COLO668 (cell line): ENCODE measurements around the gene SLFN13.
"Not testable (repeated sequence)": the region's sequence is repeated elsewhere in the genome, so short reads cannot be mapped to it uniquely, and the experiment has no call there.

Source experiments
- DNase-seq: peaks from one replicate; lab custom pipeline; 2025; ENCODE audit not compliant: unreplicated experiment; lab: John Stamatoyannopoulos, UW

SLFN13 gene

DNA sequence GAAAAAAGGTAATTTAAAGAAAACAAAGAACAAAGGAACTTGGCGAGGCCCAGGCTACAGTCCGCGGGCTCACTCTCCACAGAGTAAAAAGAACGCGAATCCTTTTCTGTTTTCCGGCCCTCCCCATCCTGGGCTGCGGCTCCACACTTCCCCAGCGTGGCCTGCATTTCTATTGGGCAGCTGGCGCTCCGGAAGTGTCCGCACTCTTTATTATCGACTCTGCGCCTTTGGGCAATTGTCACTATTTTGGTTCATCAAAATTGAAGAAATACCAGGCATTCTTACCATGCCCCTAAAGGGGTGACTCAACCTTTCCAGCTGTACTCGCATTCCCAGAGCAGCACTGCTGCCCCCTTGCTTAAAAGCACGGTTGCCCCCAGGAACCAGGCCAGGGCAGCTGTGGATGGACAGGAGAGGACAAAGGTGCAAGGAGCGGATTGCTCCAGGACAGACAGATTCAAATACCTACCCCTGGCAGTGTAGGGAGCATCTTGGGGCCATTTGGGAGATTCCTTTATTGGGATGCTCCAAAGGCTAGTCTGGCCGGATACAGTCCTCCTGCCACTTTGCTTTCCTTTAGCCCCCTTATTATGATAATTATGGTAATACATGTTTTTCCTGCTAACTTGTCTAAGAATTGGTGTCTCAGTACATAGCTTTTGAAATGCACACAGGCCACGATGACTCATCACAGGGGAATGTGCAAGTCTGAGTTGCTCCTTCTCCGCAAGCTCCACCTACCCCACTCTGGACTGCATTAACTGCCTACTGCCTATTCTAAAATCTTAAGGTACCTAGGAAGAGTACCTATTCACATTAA is 15.3 kb downstream of the SLFN13 start:
- no peak for DNase-seq

DNA sequence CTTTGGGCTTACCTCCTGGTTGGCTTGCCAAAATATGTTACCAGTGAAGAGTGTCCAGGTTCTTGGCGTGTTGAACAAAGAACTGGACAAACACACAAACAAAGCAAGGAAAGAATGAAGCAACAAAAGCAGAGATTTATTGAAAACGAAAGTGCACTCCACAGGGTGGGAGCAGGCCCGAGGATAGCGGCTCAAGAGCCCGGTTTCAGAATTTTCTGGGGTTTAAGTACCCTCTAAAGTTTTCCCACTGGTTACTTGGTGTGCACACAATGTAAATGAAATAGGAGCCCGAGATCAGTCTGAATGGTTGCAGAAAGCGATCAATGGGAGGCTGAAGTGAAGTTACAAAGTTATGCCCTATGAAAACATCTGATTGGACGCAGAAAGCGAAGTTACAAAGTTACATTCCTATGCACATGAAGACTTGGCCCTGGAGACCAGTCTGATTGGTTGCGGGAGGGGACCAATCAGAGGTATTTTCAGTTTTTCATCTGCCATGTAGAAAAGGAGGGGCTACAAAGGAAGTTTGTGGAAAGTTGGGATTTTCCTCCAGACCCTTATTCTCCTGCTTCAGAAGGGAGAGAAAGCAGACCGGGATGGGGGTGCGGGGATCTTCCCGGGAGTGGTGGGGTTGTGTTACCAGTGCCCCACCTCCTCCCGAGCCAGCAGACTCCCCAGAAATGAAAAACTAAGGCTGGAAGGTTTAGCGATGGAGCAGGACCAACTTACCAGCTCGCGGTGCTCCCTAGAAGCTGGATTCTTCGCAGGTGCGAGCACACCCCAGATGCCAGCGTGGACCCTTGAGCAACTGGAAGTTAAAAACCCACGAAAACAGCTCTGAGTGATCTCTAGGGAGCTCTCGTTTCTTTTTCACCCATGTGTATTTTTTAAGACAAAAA is 16.1 kb downstream of the SLFN13 start, which contains the start of gene SLFN12:
Gene SLFN12 (minus strand): TSS at position 325 of the 899 bp plus-strand sequence. CDS start 9,472 bp downstream, outside the sequence.
- DNase-seq = no peak

GRCh38 chr17:35429702-35430101 is 18.9 kb downstream of the SLFN13 start:
- DNase-seq = no peak

DNA sequence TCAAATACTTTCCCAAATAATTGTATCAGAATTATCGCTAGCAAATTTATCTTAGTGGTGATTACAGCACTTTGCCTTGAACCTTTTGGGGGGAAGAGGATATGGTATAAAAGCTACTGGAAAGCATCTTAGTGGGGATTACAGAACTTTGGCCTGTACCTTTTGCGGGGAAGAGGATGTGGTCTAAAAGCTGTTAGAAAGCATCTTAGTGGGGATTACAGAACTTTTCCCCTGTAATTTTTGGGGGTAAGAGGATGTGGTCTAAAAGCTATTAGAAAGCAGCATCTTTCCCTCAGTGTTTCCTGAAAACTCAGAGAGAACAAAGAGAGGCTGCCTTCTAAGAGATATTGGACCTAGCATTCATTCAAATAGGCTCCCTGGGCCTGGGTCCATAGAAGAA is 20.3 kb downstream of the SLFN13 start:
- DNase-seq = no peak

GRCh38 chr17:35423761-35424160 is 24.8 kb downstream of the SLFN13 start:
- no peak for DNase-seq

DNA sequence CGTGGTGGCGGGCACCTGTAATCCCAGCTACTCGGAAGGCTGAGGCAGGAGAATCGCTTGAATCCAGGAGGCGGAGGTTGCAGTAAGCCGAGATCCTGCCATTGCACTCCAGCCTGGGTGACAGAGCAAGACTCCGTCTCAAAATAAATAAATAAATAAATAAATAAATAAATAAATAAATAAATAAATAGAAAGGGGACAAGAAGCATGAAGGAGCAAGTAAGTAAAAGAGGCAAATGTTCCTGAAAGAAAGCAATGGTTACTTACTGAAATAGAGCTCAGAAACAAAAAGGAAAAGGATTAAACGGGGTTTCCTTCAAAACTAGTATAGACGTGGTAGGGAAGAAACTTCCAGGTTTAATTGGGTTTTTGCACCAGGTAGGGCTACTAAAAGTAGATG is 27.5 kb downstream of the SLFN13 start:
- DNase-seq = not testable (repeated sequence)

DNA sequence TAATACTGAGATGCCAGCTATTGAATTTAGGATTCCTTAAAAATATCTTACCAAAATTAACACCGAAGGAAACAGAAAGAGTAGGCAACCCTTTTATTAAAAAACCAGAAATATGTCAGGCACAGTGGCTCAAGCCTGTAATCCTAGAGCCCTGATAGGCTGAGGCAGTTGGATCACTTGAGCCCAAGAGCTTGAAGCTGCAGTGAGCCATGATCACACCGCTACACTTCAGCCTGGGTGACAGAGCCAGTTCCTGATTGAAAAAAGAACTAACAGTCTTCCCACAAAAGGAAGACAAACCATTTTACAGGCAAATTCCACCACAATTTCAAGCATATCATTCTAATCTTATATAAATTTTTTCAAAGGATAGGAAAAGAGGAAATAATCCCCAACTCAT is 31.9 kb downstream of the SLFN13 start:
- no peak for DNase-seq

- not testable (repeated sequence) for DNase-seq
These were observed 33.9 kb downstream of the SLFN13 start for GRCh38 chr17:35414707-35415106.

DNA sequence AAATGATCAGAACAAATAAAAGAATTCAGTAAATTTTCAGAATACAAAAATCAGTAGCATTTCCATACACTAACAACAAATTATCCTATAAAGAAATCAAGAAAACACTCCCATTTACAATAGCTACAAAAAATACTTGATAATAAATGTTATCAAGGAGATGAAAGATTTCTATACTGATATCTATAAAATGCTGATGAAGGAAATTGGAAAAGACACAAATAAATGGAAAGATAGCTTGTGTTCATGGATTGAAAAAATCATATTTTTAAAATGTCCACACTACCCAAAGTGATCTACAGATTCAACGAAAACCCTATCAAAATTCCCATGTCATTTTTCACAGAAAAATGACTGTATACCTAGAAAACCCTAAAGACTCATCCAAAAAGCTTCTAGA is 34.3 kb downstream of the SLFN13 start:
- DNase-seq = no peak

- DNase-seq = no peak
These were observed 41.0 kb downstream of the SLFN13 start for GRCh38 chr17:35407531-35407930.

DNA sequence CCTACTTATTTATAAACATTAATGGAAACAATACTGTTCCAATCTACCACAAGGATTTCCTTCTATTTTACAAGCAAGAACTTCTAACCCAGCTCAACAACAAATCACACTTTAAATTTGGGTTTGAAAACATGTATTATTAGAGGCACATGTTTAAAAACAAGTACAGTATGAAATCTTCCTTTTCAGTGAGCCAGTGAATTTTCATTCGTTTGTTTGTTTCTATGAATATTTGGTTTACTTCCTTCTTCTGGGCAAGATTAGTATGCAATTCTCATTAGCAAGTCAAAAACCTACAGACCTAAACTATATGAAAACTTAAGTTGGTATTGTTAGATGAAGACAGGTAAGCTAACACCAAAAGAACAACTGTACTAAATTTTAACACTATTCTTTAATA is 42.0 kb downstream of the SLFN13 start:
- DNase-seq = no peak

DNA sequence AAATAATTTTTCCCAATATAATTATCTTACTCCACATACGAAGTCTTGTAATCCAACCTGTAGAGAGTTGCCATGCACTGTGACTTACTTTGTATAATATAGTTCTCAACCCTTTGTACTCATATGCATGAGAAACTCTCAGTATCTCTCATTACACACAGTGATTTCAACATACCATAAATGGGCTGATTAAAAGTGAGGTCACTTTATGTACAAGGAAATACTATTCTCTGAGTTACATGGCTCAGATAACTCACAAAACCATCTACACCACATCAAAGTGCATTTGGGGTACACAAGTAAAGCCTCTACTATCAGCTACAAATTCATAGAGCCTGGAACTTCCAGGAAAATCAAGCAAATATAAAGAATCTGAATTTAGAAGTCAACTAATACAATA is 44.2 kb downstream of the SLFN13 start:
- DNase-seq = no peak

GRCh38 chr17:35393783-35394182 is 54.8 kb downstream of the SLFN13 start:
- DNase-seq = not testable (repeated sequence)

DNA sequence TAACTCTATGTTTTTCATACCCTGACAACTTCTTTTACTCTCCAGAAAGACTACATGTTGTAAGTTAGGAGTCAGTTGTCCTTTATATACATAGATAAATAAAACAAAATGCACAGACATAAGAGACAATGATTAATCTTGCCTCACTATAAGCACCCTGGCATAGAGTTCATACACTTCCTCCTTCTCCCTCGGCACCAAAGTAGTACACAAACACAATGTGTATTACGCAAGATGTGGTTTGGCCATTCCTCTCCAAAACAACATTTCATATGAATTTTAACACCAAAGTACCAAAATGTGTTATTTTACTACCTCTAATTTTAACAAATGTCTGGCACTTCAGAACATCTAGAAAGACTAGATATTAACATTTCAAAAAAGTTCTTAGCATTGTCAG is 57.9 kb downstream of the SLFN13 start:
- no peak for DNase-seq

GRCh38 chr17:35390156-35390555 is 58.4 kb downstream of the SLFN13 start:
- DNase-seq = no peak

- no peak for DNase-seq
These were observed 61.1 kb downstream of the SLFN13 start for GRCh38 chr17:35387496-35387895.
